ENCODE data around the gene PIK3R2. TPM values are rescaled to one million over a fixed set of nuclear protein-coding genes. Genes with fewer than 3 reads are reported as not detected.

The PIK3R2 gene
- total RNA-seq, 1 donor from 2014 or later: 21.6 TPM

DNA sequence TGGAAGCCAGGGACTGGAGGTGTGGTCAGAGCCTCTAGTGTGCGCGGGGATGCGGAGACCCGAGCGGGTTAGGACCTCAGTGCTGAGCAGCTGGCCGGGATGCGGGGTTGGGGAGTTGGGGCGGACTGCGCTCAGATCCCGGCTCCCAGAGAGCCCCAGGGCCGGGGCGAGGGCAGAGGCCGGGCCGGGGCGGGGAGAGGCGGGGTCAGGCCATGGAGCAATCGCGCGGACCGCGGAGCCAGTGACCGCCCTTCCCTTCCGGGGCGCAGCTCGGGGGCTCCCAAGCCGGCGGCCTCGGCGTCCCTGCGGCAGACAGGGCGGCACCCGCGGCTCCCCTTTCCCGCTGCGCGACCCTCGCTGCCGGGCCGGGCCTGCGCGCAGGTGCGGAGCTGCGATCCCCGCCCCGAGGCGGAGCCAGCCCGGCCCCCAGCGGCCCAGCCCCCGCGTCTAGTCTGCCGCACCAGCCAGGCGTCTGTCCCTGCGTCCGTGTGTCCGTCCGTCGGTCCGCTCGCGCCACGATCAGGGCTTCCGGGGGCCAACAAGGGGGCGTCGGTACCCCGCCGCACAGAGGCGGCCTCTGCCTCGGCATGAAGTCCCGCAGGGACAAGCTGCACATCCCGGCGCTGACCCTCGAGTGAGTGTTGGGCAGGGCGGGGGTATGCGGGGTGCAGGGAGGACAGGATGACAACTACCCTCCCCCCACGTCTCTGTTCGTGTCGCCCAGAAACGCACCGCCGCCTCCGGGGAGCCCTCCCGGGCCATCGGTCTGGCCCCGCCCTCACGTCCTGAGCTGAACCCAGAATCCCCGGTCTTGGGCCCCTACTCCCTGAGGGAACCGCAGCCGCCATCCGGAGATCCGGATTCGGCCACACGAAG lies 43.0 kb upstream of the PIK3R2 start:
- intact Hi-C loops (cut with DNase I): no loop called here
- peak; percentile 85 for DNase-seq

DNA sequence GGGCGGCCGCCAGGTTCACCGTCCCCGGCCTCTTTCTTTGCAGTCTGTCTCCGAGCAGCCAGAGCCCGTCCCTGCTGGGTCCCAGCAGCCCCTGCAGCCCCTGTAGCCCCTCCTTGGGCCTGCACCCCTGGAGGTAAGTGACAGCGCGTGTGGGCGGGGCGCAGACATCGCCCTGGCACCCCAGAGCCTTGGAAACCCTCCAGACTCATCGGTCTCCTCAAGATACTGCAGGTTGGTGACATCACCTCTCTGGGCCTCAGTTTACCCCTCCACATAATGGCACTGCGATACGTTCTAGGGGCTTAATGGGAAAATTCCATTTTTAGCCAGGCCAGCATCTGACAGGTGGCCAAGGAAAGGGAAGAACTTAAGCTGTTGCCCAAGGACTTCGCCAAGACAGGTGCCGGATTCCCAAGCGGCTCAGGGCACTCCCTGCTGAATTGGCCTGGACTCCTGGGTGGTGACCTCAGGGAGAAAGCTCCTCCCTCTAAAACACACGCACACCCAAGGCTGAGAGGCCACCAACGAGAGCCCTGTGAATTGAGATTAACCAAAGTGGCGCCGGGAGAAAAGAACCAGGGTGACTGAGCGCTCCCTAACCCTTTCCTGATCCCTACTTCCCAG lies 42.2 kb upstream of the PIK3R2 start:
- TF ChIP-seq, protein P1, sequence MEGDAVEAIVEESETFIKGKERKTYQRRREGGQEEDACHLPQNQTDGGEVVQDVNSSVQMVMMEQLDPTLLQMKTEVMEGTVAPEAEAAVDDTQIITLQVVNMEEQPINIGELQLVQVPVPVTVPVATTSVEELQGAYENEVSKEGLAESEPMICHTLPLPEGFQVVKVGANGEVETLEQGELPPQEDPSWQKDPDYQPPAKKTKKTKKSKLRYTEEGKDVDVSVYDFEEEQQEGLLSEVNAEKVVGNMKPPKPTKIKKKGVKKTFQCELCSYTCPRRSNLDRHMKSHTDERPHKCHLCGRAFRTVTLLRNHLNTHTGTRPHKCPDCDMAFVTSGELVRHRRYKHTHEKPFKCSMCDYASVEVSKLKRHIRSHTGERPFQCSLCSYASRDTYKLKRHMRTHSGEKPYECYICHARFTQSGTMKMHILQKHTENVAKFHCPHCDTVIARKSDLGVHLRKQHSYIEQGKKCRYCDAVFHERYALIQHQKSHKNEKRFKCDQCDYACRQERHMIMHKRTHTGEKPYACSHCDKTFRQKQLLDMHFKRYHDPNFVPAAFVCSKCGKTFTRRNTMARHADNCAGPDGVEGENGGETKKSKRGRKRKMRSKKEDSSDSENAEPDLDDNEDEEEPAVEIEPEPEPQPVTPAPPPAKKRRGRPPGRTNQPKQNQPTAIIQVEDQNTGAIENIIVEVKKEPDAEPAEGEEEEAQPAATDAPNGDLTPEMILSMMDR (IDR thresholded peaks at IDR 0.05): no peak
- H3K4me1 ChIP-seq: peaks cover 34% of the 10 kb centered on the region
- peak overlapping the region; percentile 87 for H3K27ac ChIP-seq
- DNase-seq (peak; percentile 71), ATAC-seq (peak; percentile 71 to 77)
- H3K4me3 ChIP-seq: peak overlapping the region; percentile 71
- no peaks in the 10 kb centered on the region for H3K27me3 ChIP-seq (ENCODE audit: low read depth)
- no peaks in the 10 kb centered on the region for H3K9me3 ChIP-seq
- intact Hi-C loops (cut with DNase I): no loop called here
- H3K36me3 ChIP-seq: peaks cover 8% of the 10 kb centered on the region

More for the DNA sequence above, 43.0 kb upstream of the PIK3R2 start:
- Histone ChIP-seq H3K4me3 (peak overlapping the region; percentile 71), H3K27me3 (ENCODE audit: low read depth) (no peaks in the 10 kb centered on the region), H3K27ac (peak overlapping the region; percentile 87), H3K36me3 (peaks cover 8% of the 10 kb centered on the region), H3K9me3 (no peaks in the 10 kb centered on the region), H3K4me1 (peaks cover 34% of the 10 kb centered on the region)
- TF ChIP-seq, protein P1 (IDR thresholded peaks at IDR 0.05): no peak
- peak; percentile 83 to 84 for ATAC-seq

DNA sequence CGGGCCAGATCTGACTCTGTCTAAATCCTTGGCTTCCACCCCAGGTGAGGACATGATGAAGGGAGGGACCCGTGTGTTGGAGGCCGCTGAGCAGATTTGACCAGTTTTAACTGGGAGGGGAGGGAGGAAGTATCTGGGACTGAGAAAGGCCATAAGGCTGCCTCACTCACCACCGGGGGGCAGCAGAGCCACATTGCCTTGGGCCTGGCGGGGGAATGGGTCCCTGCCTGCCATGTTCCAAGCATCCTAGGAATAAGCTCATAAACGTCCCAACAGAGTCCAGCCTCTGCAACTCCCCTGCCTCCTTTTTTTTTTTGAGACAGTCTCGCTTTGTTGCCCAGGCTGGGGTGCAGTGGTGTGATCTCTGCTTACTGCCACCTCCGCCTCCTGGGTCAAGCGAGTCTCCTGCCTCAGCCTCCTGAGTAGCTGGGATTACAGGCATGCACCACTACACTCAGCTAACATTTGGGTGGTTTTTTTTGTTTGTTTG lies 39.9 kb upstream of the PIK3R2 start:
- Histone ChIP-seq H3K36me3 (peaks cover 8% of the 10 kb centered on the region), H3K27me3 (ENCODE audit: low read depth) (no peaks in the 10 kb centered on the region), H3K9me3 (no peaks in the 10 kb centered on the region), H3K4me3 (no peak overlapping the region), H3K27ac (no peak overlapping the region), H3K4me1 (peaks cover 36% of the 10 kb centered on the region)
- intact Hi-C loops (cut with DNase I): no loop called here
- ATAC-seq: peak; percentile 58 to 69
- TF ChIP-seq, protein P1 (IDR thresholded peaks at IDR 0.05): peak; percentile 91
- peak; percentile 89 for DNase-seq

DNA sequence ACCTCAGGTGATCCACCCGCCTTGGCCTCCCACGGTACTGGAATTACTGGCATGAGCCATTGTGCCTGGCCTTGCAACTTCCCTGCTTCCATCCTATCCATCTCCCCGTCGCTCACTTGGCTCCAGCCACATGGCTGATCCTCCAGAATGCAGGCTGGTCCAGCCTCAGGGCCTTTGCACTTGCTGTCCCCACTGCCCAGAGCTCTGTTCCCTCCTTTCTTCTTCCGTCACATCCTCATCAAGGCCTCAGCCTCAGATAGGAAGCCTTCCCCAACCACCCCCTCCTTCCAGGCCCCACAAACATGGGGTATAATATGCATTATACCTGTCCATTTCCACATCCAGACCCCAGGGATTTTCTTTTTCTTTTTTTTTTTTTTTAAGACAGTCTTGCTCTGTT lies 39.1 kb upstream of the PIK3R2 start:
- H3K27me3 ChIP-seq (ENCODE audit: low read depth): no peaks in the 10 kb centered on the region
- ATAC-seq: no peak
- H3K36me3 ChIP-seq: peaks cover 8% of the 10 kb centered on the region
- no peak overlapping the region for H3K4me3 ChIP-seq
- no peaks in the 10 kb centered on the region for H3K9me3 ChIP-seq
- TF ChIP-seq, protein P1 (IDR thresholded peaks at IDR 0.05): no peak
- no peak overlapping the region for H3K27ac ChIP-seq
- DNase-seq: no peak
- H3K4me1 ChIP-seq: peaks cover 44% of the 10 kb centered on the region
- intact Hi-C loops (cut with DNase I): no loop called here

DNA sequence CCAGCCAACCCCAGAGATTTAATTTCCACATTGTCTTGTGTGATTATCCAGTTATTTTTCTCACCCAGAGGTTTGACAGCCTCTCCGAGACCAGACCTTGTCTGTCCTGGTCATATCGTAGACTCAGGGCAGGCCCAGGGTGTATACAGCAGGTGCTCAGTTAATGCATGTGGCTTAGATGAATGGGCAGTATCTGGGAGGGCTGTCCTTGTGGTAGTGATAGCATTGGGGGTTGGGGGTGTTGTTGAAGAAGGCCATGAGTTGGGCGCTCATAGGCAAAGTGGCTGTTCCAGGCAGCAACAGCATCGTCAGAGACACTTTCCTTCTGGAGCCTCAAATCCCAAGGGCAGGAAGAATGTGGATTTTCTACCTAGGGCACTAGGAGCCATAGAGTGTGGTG lies 38.5 kb upstream of the PIK3R2 start:
- Histone ChIP-seq H3K27me3 (ENCODE audit: low read depth) (no peaks in the 10 kb centered on the region), H3K4me3 (no peak overlapping the region), H3K4me1 (peaks cover 45% of the 10 kb centered on the region), H3K9me3 (no peaks in the 10 kb centered on the region), H3K27ac (no peak overlapping the region), H3K36me3 (peaks cover 8% of the 10 kb centered on the region)
- intact Hi-C loops (cut with DNase I): no loop called here
- TF ChIP-seq, protein P1 (IDR thresholded peaks at IDR 0.05): no peak
- no peak for DNase-seq
- ATAC-seq: no peak
